GM23338 (cell line): ENCODE results near the gene DLX3. TPM values are rescaled to one million over a fixed set of nuclear protein-coding genes. Genes with fewer than 3 reads are reported as not detected.

Experiments used
- ATAC-seq: fragments of 200-7000 bp; cut with Tn5 transposase; 3 replicates; pipeline ENCODE4 v1.9.1; 2020
- DNase-seq: peaks from one replicate; pipeline ENCODE4 v3.0.0-alpha.2; 2015; ENCODE audit warnings: low spot score
- H2AFZ ChIP-seq: fragments of 200-600 bp; sonication (generic); 2 replicates; pipeline ENCODE4 v1.8.0; 2016; ENCODE audit warnings: antibody characterized with exemption, mild to moderate bottlenecking, moderate library complexity
- H3F3A ChIP-seq: fragments of 200-600 bp; sonication (generic); replicated peaks from 2 replicates; pipeline ENCODE4 v1.8.0; 2017; ENCODE audit warnings: antibody characterized with exemption, mixed run types, low read depth
- H3K27ac ChIP-seq: fragments of 200-600 bp; sonication (generic); 2 replicates; pipeline ENCODE4 v1.6.1; 2016; ENCODE audit warnings: low read depth
- H3K27me3 ChIP-seq: fragments of 200-600 bp; sonication (generic); 2 replicates; pipeline ENCODE4 v1.8.0; 2016; ENCODE audit warnings: mild to moderate bottlenecking, mixed run types, moderate library complexity; ENCODE audit not compliant: insufficient read depth
- H3K36me3 ChIP-seq: fragments of 200-600 bp; sonication (generic); 2 replicates; pipeline ENCODE4 v1.8.0; 2016; ENCODE audit warnings: mild to moderate bottlenecking; ENCODE audit not compliant: insufficient read depth
- H3K4me1 ChIP-seq: fragments of 200-600 bp; sonication (generic); 2 replicates; pipeline ENCODE4 v1.8.0; 2016; ENCODE audit warnings: mild to moderate bottlenecking, moderate library complexity; ENCODE audit not compliant: insufficient read depth
- H3K4me2 ChIP-seq: fragments of 200-600 bp; sonication (generic); 2 replicates; pipeline ENCODE4 v1.7.1; 2017; ENCODE audit warnings: mixed run types
- H3K4me3 ChIP-seq: fragments of 200-600 bp; sonication (generic); 2 replicates; pipeline ENCODE4 v1.6.1; 2016; ENCODE audit warnings: mixed run types
- H3K79me2 ChIP-seq: fragments of 200-600 bp; sonication (generic); replicated peaks from 2 replicates; pipeline ENCODE4 v1.8.0; 2017; ENCODE audit warnings: mild to moderate bottlenecking; ENCODE audit not compliant: insufficient read depth
- H3K9me2 ChIP-seq: fragments of 200-600 bp; sonication (generic); 2 replicates; pipeline ENCODE4 v1.8.0; 2017; ENCODE audit not compliant: insufficient read depth
- H4K20me1 ChIP-seq: fragments of 200-600 bp; sonication (generic); replicated peaks from 2 replicates; pipeline ENCODE4 v1.8.0; 2017; ENCODE audit warnings: mild to moderate bottlenecking; ENCODE audit not compliant: insufficient read depth
- H3K27ac Mint-ChIP-seq: 2 replicates; pipeline ENCODE4 v1.8.0; 2020; ENCODE audit warnings: inconsistent platforms, mild to moderate bottlenecking, moderate library complexity, mixed read lengths
- H3K27me3 Mint-ChIP-seq: 3 replicates; pipeline ENCODE4 v1.8.0; 2022; ENCODE audit warnings: low read depth, mild to moderate bottlenecking, moderate library complexity, mixed read lengths, inconsistent platforms; ENCODE audit not compliant: insufficient read depth, poor library complexity
- H3K36me3 Mint-ChIP-seq: 3 replicates; pipeline ENCODE4 v1.8.0; 2021; ENCODE audit warnings: low read depth, mild to moderate bottlenecking, inconsistent platforms, moderate library complexity, mixed read lengths
- H3K4me1 Mint-ChIP-seq: 3 replicates; pipeline ENCODE4 v1.8.0; 2020; ENCODE audit warnings: mild to moderate bottlenecking, inconsistent platforms, mixed read lengths
- H3K4me3 Mint-ChIP-seq: 3 replicates; pipeline ENCODE4 v1.8.0; 2021; ENCODE audit warnings: moderate library complexity, mild to moderate bottlenecking, inconsistent platforms, mixed read lengths
- H3K9me3 Mint-ChIP-seq: 3 replicates; pipeline ENCODE4 v1.8.0; 2020; ENCODE audit warnings: moderate library complexity, mild to moderate bottlenecking, inconsistent platforms, mixed read lengths
- EZH2 ChIP-seq: fragments of 200-600 bp; sonication (generic); IDR thresholded peaks from one replicate; pipeline ENCODE4 v1.8.0; 2017; ENCODE audit warnings: antibody characterized with exemption, mild to moderate bottlenecking, low read depth; ENCODE audit not compliant: unreplicated experiment
- EZH2phosphoT487 ChIP-seq: fragments of 200-600 bp; sonication (generic); IDR thresholded peaks from one replicate; pipeline ENCODE4 v1.8.1; 2018; ENCODE audit warnings: antibody characterized with exemption; ENCODE audit not compliant: unreplicated experiment
- JUNB ChIP-seq: IDR thresholded peaks from one replicate; pipeline ENCODE4 v1.6.1; 2016; ENCODE audit warnings: antibody characterized with exemption; ENCODE audit not compliant: unreplicated experiment
- ZNF462 ChIP-seq: fragments of 250-450 bp; sonication (Bioruptor Pico); IDR thresholded peaks from 2 replicates; pipeline ENCODE4 v1.5.0; 2020; ENCODE audit warnings: mild to moderate bottlenecking, moderate library complexity
- polyA plus RNA-seq: library from polyadenylated mRNA; unstranded; fragments of >200 nt; fragmentation: Nextera tagmentation; extraction: Ambion mirVana; gene quantifications from 2 replicates; pipeline ENCODE4 v1.2.1, GENCODE V29; 2016
- total RNA-seq: library from RNA; depleted of rRNA; stranded (reverse); fragments of >200 nt; shearing (Covaris generic); gene quantifications from 2 replicates; pipeline ENCODE4 v1.2.3, GENCODE V29; 2014

DLX3 gene
- total and polyA plus RNA-seq, 2 experiments from 2014 or later: 0.14 to 0.27 TPM

- Histone ChIP-seq H3K27me3 (peaks cover 78% of the 10 kb centered on the region), H3K4me2 (peak overlapping the region; percentile 79), H3K36me3 (no peaks in the 10 kb centered on the region), H3K79me2 (no peaks in the 10 kb centered on the region), H3K9me2 (no peaks in the 10 kb centered on the region), H3K4me1 (peaks cover 42% of the 10 kb centered on the region), H2AFZ (peak overlapping the region; percentile 63; the same call in 1 of the 2 replicates), H3K27ac (no peak overlapping the region), H3K4me3 (peak overlapping the region; percentile 53), H4K20me1 (peaks cover 26% of the 10 kb centered on the region), H3F3A (peaks cover 11% of the 10 kb centered on the region)
- Mint-ChIP-seq H3K27ac (no peak overlapping the region), H3K4me3 (peak overlapping the region; percentile 65), H3K4me1 (peaks cover 37% of the 10 kb centered on the region), H3K9me3 (no peaks in the 10 kb centered on the region; the same call in 1 of the 3 replicates), H3K27me3 (peaks cover 82% of the 10 kb centered on the region), H3K36me3 (no peaks in the 10 kb centered on the region)
- ATAC-seq (peak; percentile 29), DNase-seq (peak; percentile 47)
- TF ChIP-seq JUNB (no peak), EZH2 (no peak), ZNF462 (CRISPR knock-in tag) (no peak)
Observed at GRCh38 chr17:49963309-49963625, 31.8 kb downstream of the DLX3 start.

- Histone ChIP-seq H3K27ac (no peak overlapping the region), H3K4me3 (peak overlapping the region; percentile 53), H3F3A (peaks cover 11% of the 10 kb centered on the region), H3K9me2 (no peaks in the 10 kb centered on the region), H3K4me1 (peaks cover 37% of the 10 kb centered on the region), H2AFZ (no peak overlapping the region), H3K36me3 (no peaks in the 10 kb centered on the region), H3K27me3 (peaks cover 73% of the 10 kb centered on the region), H3K79me2 (no peaks in the 10 kb centered on the region), H3K4me2 (peak overlapping the region; percentile 79), H4K20me1 (peaks cover 25% of the 10 kb centered on the region)
- no peaks in the 10 kb centered on the region; the same call in 1 of the 3 replicates for H3K9me3 Mint-ChIP-seq
- DNase-seq: peak; percentile 37
- H3K4me3 Mint-ChIP-seq: peak overlapping the region; percentile 65
- peaks cover 37% of the 10 kb centered on the region for H3K4me1 Mint-ChIP-seq
- peak; percentile 11 for ATAC-seq
- H3K36me3 Mint-ChIP-seq: no peaks in the 10 kb centered on the region
- H3K27ac Mint-ChIP-seq: no peak overlapping the region
- H3K27me3 Mint-ChIP-seq: peaks cover 77% of the 10 kb centered on the region
- TF ChIP-seq EZH2phosphoT487: no peak
- no peak for TF ChIP-seq ZNF462 (CRISPR knock-in tag)
Observed at GRCh38 chr17:49962599-49963308, 32.3 kb downstream of the DLX3 start.
